Breast epithelium (tissue), 4 donors: ENCODE data around the gene FNIP1. TPM values are rescaled to one million over a fixed set of nuclear protein-coding genes. Genes with fewer than 3 reads are reported as not detected.

Source experiments
- DNase-seq, 2 donors: peaks; one replicate each; pipeline ENCODE4 v3.0.0-alpha.2; 2019; ENCODE audit warnings: low spot score in 2 of 2
- H3K27ac ChIP-seq, 2 donors: fragments of 200-600 bp; sonication (generic) in 1 of 2; one replicate each; pipeline ENCODE4 v1.5.1; 2016 to 2019; ENCODE audit warnings: mild to moderate bottlenecking in 1 of 2
- H3K27me3 ChIP-seq, 2 donors: fragments of 200-600 bp; sonication (generic) in 1 of 2; one replicate each; pipeline versions ENCODE4 v1.5.1 to v1.6.0; 2017 to 2019; ENCODE audit warnings: control low read depth in 1 of 2, mild to moderate bottlenecking in 1 of 2
- H3K36me3 ChIP-seq: fragments of 200-600 bp; one replicate; pipeline ENCODE4 v1.5.1; 2019
- H3K4me1 ChIP-seq, 2 donors: fragments of 200-600 bp; sonication (generic); one replicate each; pipeline ENCODE4 v1.5.1; 2016 to 2019; ENCODE audit warnings: control low read depth in 1 of 2
- H3K4me3 ChIP-seq, 3 donors: fragments of 200-600 bp; sonication (generic); 1 replicate in 2 of 3; 2 replicates in 1 of 3; pipeline ENCODE4 v1.5.1; 2016 to 2019; ENCODE audit warnings: mild to moderate bottlenecking in 3 of 3, moderate library complexity in 2 of 3
- H3K9me3 ChIP-seq, 2 donors: fragments of 200-600 bp; sonication (generic) in 1 of 2; one replicate each; pipeline ENCODE4 v1.5.1; 2016 to 2019; ENCODE audit warnings: control low read depth in 1 of 2
- CTCF ChIP-seq, 3 donors: fragments of 450-650 bp; IDR thresholded peaks; one replicate each; pipeline ENCODE4 v1.5.1; 2016 to 2017; ENCODE audit warnings: antibody characterized with exemption in 3 of 3, mild to moderate bottlenecking in 3 of 3, moderate library complexity in 3 of 3
- POLR2A ChIP-seq: fragments of 450-650 bp; IDR thresholded peaks from one replicate; pipeline ENCODE4 v1.6.1; 2016; ENCODE audit warnings: antibody characterized with exemption, mild to moderate bottlenecking, moderate library complexity
- POLR2AphosphoS5 ChIP-seq, 3 donors: sonication (generic); formaldehyde crosslinking; IDR thresholded peaks; one replicate each; pipeline ENCODE4 v1.6.1; 2017; ENCODE audit warnings: antibody characterized with exemption in 3 of 3
- intact Hi-C: fragments of 100-400 bp; cut with DNase I; formaldehyde crosslinking; loops from one replicate; pipeline ENCODE4 v1.15.1; 2023; ENCODE audit warnings: low total_unique reads
- total RNA-seq, 3 donors: library from RNA; depleted of rRNA; stranded (reverse); fragments of >200 nt; gene quantifications; one replicate each; pipeline ENCODE4 v1.1.0, GENCODE V29; 2016

Gene FNIP1
- total RNA-seq, 3 donors from 2014 or later = 60.3 to 96.3 (median 70.9) TPM

- H3K36me3 ChIP-seq = no peaks in the 10 kb centered on the region
- H3K4me1 ChIP-seq = no peaks in the 10 kb centered on the region
- H3K27me3 ChIP-seq = no peaks in the 10 kb centered on the region
- no peak overlapping the region for H3K27ac ChIP-seq
- TF ChIP-seq POLR2AphosphoS5 (IDR thresholded peaks at IDR 0.05) (no peak), CTCF (IDR thresholded peaks at IDR 0.05) (no peak), POLR2A (no peak)
- no peaks in the 10 kb centered on the region for H3K9me3 ChIP-seq
- no peak overlapping the region for H3K4me3 ChIP-seq
- intact Hi-C loops = no loop called here
- no peak for DNase-seq
Measured at GRCh38 chr5:131693894-131694293, 102.9 kb downstream of the FNIP1 start.

GRCh38 chr5:131685516-131686171 lies 111.2 kb downstream of the FNIP1 start:
- Histone ChIP-seq H3K27me3 (no peaks in the 10 kb centered on the region), H3K36me3 (no peaks in the 10 kb centered on the region), H3K27ac (peak overlapping the region; percentile 26 to 29), H3K4me1 (no peaks in the 10 kb centered on the region), H3K4me3 (no peak overlapping the region), H3K9me3 (no peaks in the 10 kb centered on the region)
- TF ChIP-seq POLR2AphosphoS5 (IDR thresholded peaks at IDR 0.05) (no peak), CTCF (IDR thresholded peaks at IDR 0.05) (no peak), POLR2A (no peak)
- intact Hi-C loops = no loop called here
- DNase-seq = no peak

DNA sequence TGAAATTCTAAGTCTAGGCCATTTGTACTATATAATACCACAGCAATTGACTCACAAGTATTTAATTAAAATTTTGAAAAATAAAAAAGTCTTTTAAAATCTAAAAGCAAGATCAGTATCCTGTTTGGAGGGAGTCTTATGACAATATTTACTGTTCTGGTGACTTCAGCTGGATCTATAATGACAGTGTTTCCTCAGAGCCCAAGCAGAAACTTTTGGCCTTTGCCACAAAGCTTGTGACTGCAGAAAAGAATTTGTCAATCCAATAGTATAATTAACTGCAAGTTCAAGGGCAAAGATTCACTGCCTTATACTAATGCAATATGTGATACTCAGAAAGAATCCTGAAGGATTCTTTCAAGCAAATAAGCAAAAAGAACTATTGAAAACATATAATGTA lies 112.2 kb downstream of the FNIP1 start:
- H3K27ac ChIP-seq = no peak overlapping the region
- H3K27me3 ChIP-seq = no peaks in the 10 kb centered on the region
- no peak for TF ChIP-seq POLR2A
- TF ChIP-seq POLR2AphosphoS5 (IDR thresholded peaks at IDR 0.05) = no peak
- TF ChIP-seq CTCF (IDR thresholded peaks at IDR 0.05) = no peak
- H3K4me3 ChIP-seq = no peak overlapping the region
- no peaks in the 10 kb centered on the region for H3K36me3 ChIP-seq
- peaks cover 0 to 6% of the 10 kb centered on the region in 2 donors for H3K4me1 ChIP-seq
- DNase-seq = no peak
- intact Hi-C loops = no loop called here
- no peaks in the 10 kb centered on the region for H3K9me3 ChIP-seq

DNA sequence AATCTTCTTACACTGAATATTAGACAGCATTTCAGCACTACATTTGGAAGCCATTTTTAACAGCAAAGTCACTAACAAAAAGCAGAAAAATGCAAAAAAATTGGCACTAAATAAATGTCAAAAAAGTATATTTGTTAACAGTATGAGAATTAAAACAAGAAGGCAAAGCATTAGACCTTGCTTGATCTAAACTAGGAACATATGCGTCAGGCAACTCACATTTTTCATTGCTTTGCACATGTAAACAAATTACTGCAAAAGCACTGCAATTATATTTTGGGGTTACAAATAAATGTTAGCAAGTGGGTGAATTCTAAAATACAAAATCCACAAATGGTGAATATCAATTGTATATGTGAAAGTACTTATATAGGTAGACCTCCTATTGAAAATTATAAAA lies 112.8 kb downstream of the FNIP1 start:
- Histone ChIP-seq H3K4me3 (no peak overlapping the region), H3K36me3 (no peaks in the 10 kb centered on the region), H3K9me3 (no peaks in the 10 kb centered on the region), H3K27me3 (no peaks in the 10 kb centered on the region), H3K27ac (no peak overlapping the region), H3K4me1 (peaks cover 0 to 6% of the 10 kb centered on the region in 2 donors)
- no peak for TF ChIP-seq CTCF (IDR thresholded peaks at IDR 0.05)
- TF ChIP-seq POLR2A = no peak
- TF ChIP-seq POLR2AphosphoS5 (IDR thresholded peaks at IDR 0.05) = no peak
- no peak for DNase-seq
- intact Hi-C loops = no loop called here

DNA sequence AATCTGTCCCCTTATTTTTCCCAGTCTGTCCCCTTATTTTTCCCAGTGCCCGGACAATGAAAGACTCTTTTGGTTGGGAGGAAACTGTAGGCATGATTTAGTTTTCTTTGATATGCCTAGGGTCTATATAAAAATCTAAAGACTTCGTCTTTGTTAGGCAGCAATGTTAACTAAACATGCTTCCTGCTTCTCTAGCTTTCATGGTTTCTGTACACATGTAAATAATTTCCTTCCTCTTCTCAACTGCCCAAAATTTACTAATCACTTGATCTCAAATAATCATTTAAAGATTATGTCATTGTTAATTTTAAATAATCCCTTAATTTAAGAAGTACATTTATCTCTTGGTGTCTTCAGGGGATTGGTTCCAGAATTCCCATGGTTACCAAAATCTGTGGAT lies 114.0 kb downstream of the FNIP1 start:
- Histone ChIP-seq H3K27ac (no peak overlapping the region), H3K9me3 (no peaks in the 10 kb centered on the region), H3K36me3 (no peaks in the 10 kb centered on the region), H3K4me1 (peaks cover 0 to 6% of the 10 kb centered on the region in 2 donors), H3K4me3 (no peak overlapping the region), H3K27me3 (no peaks in the 10 kb centered on the region)
- intact Hi-C loops = no loop called here
- DNase-seq = no peak
- TF ChIP-seq POLR2A (no peak), POLR2AphosphoS5 (IDR thresholded peaks at IDR 0.05) (no peak), CTCF (IDR thresholded peaks at IDR 0.05) (no peak)
